GM12864 (cell line): ENCODE results near the gene CBX5.

ENCODE experiments used
- DNase-seq: peaks from one replicate; pipeline ENCODE4 v3.0.0-alpha.2; 2011; ENCODE audit warnings: low read depth
- H3K4me3 ChIP-seq: 2 replicates; pipeline ENCODE4 v1.5.1; 2011; ENCODE audit warnings: mild to moderate bottlenecking, low read depth, low read length, control low read depth
- CTCF ChIP-seq: IDR thresholded peaks from 2 replicates; pipeline ENCODE4 v1.5.1; 2011; ENCODE audit warnings: low read depth, mild to moderate bottlenecking, moderate library complexity, low read length, control low read depth, inconsistent platforms; ENCODE audit errors: missing control alignments

Gene CBX5

DNA sequence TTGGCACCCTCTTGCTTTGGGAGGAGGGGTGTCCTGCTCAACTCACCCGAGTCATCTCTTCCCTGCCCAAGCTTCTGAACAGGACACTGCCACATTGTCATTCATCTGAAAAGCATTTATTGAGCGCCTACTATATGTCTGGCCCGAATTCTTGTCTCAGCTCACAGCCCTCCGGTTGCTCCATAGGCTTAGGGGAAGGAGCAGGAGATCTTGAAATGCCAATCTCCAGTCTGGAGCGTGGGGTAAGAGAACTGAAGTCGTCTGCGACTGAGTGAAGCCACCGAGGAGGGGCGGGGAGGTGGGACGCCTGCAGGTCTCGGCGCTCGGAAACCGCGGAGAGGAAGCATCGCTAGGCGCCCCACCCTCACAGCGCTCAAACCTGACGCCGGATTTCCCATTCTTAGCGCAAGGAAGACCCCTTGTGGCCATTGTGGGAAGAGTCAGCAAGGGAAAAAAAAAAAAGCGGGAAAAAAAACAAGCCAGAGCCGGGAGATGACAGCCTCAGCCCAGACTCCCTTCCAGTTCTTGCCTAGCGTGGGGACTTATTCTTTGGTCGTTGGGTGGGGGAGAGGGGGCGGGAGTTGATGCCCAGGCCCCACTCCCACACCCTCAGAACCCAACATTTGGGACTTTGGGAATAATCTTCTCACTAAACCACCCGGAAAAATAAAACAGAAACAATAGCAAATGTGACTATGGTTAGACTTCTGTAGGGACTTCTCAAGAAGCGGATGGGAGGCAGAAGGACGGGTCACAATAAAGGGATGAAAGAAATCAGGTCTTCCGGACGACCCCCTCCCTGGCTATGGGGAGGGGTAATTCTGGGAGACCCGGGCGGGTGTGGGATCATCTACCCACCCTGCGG lies 62.9 kb downstream of the CBX5 start:
- peak; percentile 75 for TF ChIP-seq CTCF
- peak overlapping the region; percentile 46 for H3K4me3 ChIP-seq
- DNase-seq, result peak; percentile 62

DNA sequence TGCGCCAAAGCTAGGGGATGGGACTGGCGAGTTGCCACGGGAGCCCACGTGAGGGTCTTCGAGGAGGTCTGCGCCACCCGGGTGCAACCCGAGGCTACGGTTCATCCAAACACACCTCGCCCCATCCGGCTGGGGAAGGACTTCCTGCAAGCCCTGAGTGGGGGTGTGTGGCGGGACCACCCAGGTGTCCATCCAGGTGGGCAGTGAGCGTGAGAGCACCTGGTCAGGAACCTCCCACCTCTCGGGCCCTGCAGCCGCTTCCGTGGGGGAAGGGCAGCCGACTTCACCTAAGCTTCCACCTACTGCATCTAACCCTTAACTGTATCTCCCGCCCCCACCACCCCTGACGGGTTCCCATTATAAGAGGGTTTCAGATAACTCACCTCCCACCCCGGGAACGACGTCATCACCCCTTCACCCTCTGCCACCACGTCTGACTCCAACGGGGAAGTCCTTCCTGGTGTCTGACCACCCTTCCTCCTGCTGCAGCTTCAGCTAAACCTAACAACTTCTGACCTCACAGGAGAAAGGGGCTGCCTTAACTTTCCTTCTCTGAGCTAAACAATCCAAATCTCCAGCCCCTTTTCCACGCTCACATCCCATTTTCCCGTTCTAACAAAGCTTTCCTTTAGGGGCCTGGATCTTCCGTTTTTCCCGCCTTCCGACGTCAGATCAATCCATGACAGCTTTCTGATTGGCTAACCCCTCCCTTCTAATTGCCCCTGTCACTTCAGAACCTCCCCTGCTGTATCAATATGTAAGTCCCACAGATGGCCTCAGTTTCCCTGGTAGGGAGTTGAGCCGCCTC lies 63.7 kb downstream of the CBX5 start:
- H3K4me3 ChIP-seq, result peak overlapping the region; percentile 23
- no peak for DNase-seq
- TF ChIP-seq CTCF, result peak; percentile 0

- DNase-seq, result peak; percentile 65
- peak overlapping the region; percentile 44 for H3K4me3 ChIP-seq
- peak; percentile 99 for TF ChIP-seq CTCF
These were observed 65.1 kb downstream of the CBX5 start for GRCh38 chr12:54214553-54215406.

GRCh38 chr12:54213079-54213478 lies 66.8 kb downstream of the CBX5 start:
- no peak for TF ChIP-seq CTCF
- DNase-seq, result no peak
- no peak overlapping the region for H3K4me3 ChIP-seq

DNA sequence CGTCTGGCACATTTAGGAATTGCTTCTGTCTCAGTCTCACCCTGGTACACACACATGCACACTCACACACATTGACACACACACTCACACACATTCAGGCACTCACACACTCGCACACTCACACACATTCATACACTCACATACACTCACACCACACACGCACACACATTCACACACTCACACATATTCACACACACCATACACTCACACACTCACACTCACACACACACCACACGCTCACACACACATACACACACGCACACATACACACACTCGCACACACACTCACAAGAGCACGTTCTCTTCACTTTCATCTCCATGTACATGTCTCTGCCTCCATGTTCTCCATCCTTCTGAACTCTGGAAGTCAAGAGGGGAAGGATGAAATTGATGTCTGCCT lies 68.0 kb downstream of the CBX5 start:
- TF ChIP-seq CTCF, result no peak
- H3K4me3 ChIP-seq, result no peak overlapping the region
- DNase-seq, result no peak

DNA sequence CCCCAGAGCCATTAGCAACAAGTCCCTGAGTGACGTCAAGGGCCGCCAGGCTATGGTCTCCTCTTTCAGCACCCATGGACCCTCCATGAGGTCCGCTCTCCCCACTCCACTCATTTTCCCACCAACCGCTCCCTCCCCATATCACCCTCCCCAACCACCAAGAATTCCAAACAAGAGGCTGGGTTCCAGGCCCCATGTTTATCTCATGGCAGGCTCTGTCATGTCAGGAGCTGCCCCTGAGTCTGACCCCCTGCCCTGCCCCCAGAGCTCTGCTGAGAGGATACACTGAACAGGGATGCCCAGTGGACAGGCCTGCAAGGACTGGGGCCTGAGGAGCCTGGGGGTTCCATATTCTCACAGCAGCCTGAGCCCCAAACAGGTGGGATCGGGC lies 69.5 kb downstream of the CBX5 start:
- DNase-seq, result no peak
- no peak overlapping the region for H3K4me3 ChIP-seq
- TF ChIP-seq CTCF, result no peak
